Erythroblast (primary cell): Measurements from ENCODE around the gene BMP3.

ENCODE experiments used
- GATA1 ChIP-seq: IDR thresholded peaks from 2 replicates; pipeline ENCODE4 v1.6.1; 2011; ENCODE audit warnings: low read depth, mild to moderate bottlenecking, control low read depth, low read length, moderate library complexity
- POLR2A ChIP-seq: IDR thresholded peaks from 2 replicates; pipeline ENCODE4 v1.6.1; 2011; ENCODE audit warnings: mild to moderate bottlenecking, low read length

- TF ChIP-seq POLR2A (no peak), GATA1 (no peak)
Observed at GRCh38 chr4:81102107-81102506, 71.6 kb downstream of the BMP3 start.
